ENCODE data around the gene ACSL1. TPM values are rescaled to one million over a fixed set of nuclear protein-coding genes. Genes with fewer than 3 reads are reported as not detected.

ACSL1 gene
- total and polyA plus RNA-seq, 2 donors (not counting 3 experiments of a cell fraction or from before 2014, with no cell fraction given): 7.3 to 17.7 TPM

DNA sequence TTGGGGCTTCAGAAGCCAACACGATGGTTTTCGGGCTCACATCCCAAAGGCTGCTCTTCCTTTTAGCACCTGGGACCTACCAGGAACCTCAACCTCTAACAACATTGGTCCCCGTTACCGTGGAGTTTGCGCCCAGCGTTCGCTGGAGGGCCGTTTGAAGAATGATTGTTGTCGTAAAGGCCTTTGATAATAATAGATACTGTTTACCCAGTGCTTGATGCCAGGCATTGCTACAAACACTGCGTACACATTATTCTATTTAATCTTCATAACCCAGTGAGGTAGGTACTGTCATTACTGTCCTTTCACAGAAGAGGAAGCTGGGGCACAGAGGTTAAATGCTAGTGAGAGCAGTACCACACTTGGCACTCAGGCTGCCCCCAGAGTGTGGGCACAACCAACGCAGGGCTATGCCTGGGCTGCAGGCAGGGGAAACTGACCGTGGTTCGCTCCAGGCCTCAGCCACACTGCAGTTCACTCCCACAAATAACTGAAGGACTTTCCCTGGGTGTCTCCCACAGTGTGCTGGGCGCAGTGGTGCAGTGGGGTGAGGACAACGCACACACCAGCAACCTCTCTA lies 1.0 kb upstream of the ACSL1 start:
- ChIA-PET POLR2A (interaction anchor here (0.6 kb wide), 1 partner anchor 1302 kb away, joined by 5 read pairs; no protein-coding TSS in a partner anchor), CTCF (no interaction called here)
- H3K36me3 ChIP-seq (ENCODE audit: control insufficient read depth in 2 of 2, extremely low read depth in 1 of 2, insufficient read depth in 2 of 2, low read length in 2 of 2): no peaks in the 10 kb centered on the region
- intact Hi-C loops (cut with micrococcal nuclease): loop anchor here (5.0 to 10.0 kb wide), 4 partner anchors 252 to 1368 kb away; partner anchors contain the start of genes CYP4V2 and IRF2
- dilution Hi-C loops (cut with MboI; ENCODE audit: extremely low pct_ligation_motif_present, low sequenced_read_pairs): no loop called here
- H3K27ac ChIP-seq (ENCODE audit: insufficient read depth, low read depth, low read length): no peak overlapping the region
- peaks cover 13% of the 10 kb centered on the region for H3K4me1 ChIP-seq (ENCODE audit: control insufficient read depth, extremely low read depth, insufficient read depth, low read length)
- no peak for DNase-seq (ENCODE audit: low read depth, low spot score)
- no peaks in the 10 kb centered on the region for H3K79me2 ChIP-seq (ENCODE audit: control insufficient read depth, insufficient read depth, low read length)
- H3K4me3 ChIP-seq (replicated peaks in 1 of 3; ENCODE audit: insufficient read depth in 1 of 3, low read depth in 1 of 3, low read length in 3 of 3): peak overlapping the region; percentile 43 to 62 (median 51)
- H3K9ac ChIP-seq (replicated peaks; ENCODE audit: extremely low read depth, insufficient read depth, low read length): no peak overlapping the region
- H3K9me1 ChIP-seq (replicated peaks; ENCODE audit: control insufficient read depth, extremely low read depth, insufficient read depth, low read length): no peaks in the 10 kb centered on the region
- TF ChIP-seq POLR2A (IDR thresholded peaks at IDR 0.05; ENCODE audit: low read depth, low read length) (no peak), EZH2 (IDR thresholded peaks at IDR 0.05; ENCODE audit: borderline replicate concordance, low read depth, low read length, severe bottlenecking) (no peak), FOS (IDR thresholded peaks at IDR 0.05; ENCODE audit: borderline replicate concordance, insufficient read depth, low read length) (no peak), GATA2 (IDR thresholded peaks at IDR 0.05; ENCODE audit: insufficient read depth, insufficient read length, low read depth, low read length) (no peak), MYC (IDR thresholded peaks at IDR 0.05; ENCODE audit: low read depth, low read length) (no peak), POLR2AphosphoS5 (IDR thresholded peaks at IDR 0.05; ENCODE audit: insufficient read depth, low read depth, low read length) (no peak), JUN (IDR thresholded peaks at IDR 0.05; ENCODE audit: borderline replicate concordance, insufficient read depth, insufficient read length, low read depth) (no peak)
- TF ChIP-seq, protein P1, sequence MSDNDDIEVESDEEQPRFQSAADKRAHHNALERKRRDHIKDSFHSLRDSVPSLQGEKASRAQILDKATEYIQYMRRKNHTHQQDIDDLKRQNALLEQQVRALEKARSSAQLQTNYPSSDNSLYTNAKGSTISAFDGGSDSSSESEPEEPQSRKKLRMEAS (IDR thresholded peaks at IDR 0.05; ENCODE audit: insufficient read depth, insufficient read length): no peak
- TF ChIP-seq, protein P2, sequence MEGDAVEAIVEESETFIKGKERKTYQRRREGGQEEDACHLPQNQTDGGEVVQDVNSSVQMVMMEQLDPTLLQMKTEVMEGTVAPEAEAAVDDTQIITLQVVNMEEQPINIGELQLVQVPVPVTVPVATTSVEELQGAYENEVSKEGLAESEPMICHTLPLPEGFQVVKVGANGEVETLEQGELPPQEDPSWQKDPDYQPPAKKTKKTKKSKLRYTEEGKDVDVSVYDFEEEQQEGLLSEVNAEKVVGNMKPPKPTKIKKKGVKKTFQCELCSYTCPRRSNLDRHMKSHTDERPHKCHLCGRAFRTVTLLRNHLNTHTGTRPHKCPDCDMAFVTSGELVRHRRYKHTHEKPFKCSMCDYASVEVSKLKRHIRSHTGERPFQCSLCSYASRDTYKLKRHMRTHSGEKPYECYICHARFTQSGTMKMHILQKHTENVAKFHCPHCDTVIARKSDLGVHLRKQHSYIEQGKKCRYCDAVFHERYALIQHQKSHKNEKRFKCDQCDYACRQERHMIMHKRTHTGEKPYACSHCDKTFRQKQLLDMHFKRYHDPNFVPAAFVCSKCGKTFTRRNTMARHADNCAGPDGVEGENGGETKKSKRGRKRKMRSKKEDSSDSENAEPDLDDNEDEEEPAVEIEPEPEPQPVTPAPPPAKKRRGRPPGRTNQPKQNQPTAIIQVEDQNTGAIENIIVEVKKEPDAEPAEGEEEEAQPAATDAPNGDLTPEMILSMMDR (IDR thresholded peaks at IDR 0.05; ENCODE audit: extremely low read depth in 1 of 2, insufficient read depth in 1 of 2, low read depth in 1 of 2, low read length in 2 of 2): no peak
- peaks cover 0 to 2% of the 10 kb centered on the region in 2 experiments for H3K27me3 ChIP-seq (ENCODE audit: control insufficient read depth in 2 of 2, insufficient read depth in 2 of 2, low read length in 2 of 2)
- no peak for FAIRE-seq
- peak overlapping the region; percentile 90 for H3K4me2 ChIP-seq (ENCODE audit: insufficient read depth, low read length)
- no TSS peak for BruUV-seq (replicated peaks)
- H4K20me1 ChIP-seq (replicated peaks; ENCODE audit: control insufficient read depth, extremely low read depth, insufficient read depth, low read length): no peaks in the 10 kb centered on the region
- peak overlapping the region; percentile 96 for H2AFZ ChIP-seq (ENCODE audit: low read depth, low read length)
- no peaks in the 10 kb centered on the region for H3K9me3 ChIP-seq (replicated peaks; ENCODE audit: control insufficient read depth, insufficient read depth, low read length)

All from endothelial cell of umbilical vein (primary cell).